Heart left ventricle (tissue), 16 donors: ENCODE data around the gene EOGT. TPM values are rescaled to one million over a fixed set of nuclear protein-coding genes. Genes with fewer than 3 reads are reported as not detected.

Source experiments
- ATAC-seq, 4 donors: fragments of 200-7000 bp; cut with Tn5 transposase; one replicate each; pipeline ENCODE4 v1.9.1; 2020 to 2022; ENCODE audit warnings: moderate library complexity in 4 of 4, mild to moderate bottlenecking in 3 of 4, moderate number of reproducible peaks in 1 of 4
- DNase-seq, 5 donors: peaks; one replicate each; pipeline ENCODE4 v3.0.0-alpha.2; 2020
- H3K27ac ChIP-seq, 12 donors: fragments of 200-600 bp; sonication (generic) in 4 of 12; one replicate each; pipeline versions ENCODE4 v1.5.0 to v1.8.0; 2016 to 2022; ENCODE audit warnings: mild to moderate bottlenecking in 2 of 12
- H3K27me3 ChIP-seq, 9 donors: fragments of 200-600 bp; sonication (generic) in 2 of 9; one replicate each; pipeline versions ENCODE4 v1.5.1 to v1.8.0; 2016 to 2022; ENCODE audit warnings: mild to moderate bottlenecking in 3 of 9
- H3K36me3 ChIP-seq, 9 donors: fragments of 200-600 bp; sonication (generic) in 2 of 9; one replicate each; pipeline versions ENCODE4 v1.5.0 to v1.8.0; 2018 to 2022; ENCODE audit warnings: mild to moderate bottlenecking in 2 of 9
- H3K4me1 ChIP-seq, 12 donors: fragments of 200-600 bp; sonication (generic) in 4 of 12; one replicate each; pipeline versions ENCODE4 v1.5.0 to v1.8.0; 2016 to 2022; ENCODE audit warnings: mild to moderate bottlenecking in 3 of 12
- H3K4me3 ChIP-seq, 12 donors: fragments of 200-600 bp; sonication (generic) in 4 of 12; one replicate each; pipeline versions ENCODE4 v1.5.0 to v1.8.0; 2017 to 2022; ENCODE audit warnings: mild to moderate bottlenecking in 9 of 12, moderate library complexity in 4 of 12
- H3K9me3 ChIP-seq, 12 donors: fragments of 200-600 bp; sonication (generic) in 4 of 12; one replicate each; pipeline versions ENCODE4 v1.5.0 to v1.8.0; 2016 to 2022; ENCODE audit warnings: mild to moderate bottlenecking in 1 of 12
- CTCF ChIP-seq, 12 donors: fragments of 200-600 bp; sonication (generic) in 4 of 12; IDR thresholded peaks; one replicate each; pipeline versions ENCODE4 v1.5.0 to v1.8.0; 2018 to 2022; ENCODE audit warnings: antibody characterized with exemption in 12 of 12, mild to moderate bottlenecking in 5 of 12
- POLR2A ChIP-seq, 2 donors: fragments of 450-650 bp; IDR thresholded peaks; one replicate each; pipeline ENCODE4 v1.6.1; 2017; ENCODE audit warnings: antibody characterized with exemption in 2 of 2, mild to moderate bottlenecking in 2 of 2, moderate library complexity in 2 of 2
- WGBS, 4 donors: extraction: QIAGEN DNeasy Blood & Tissue Kit in 2 of 4; methylation state at CpG; one replicate each; pipeline versions ENCODE4 v1.1.5 to v1.1.7; 2013 to 2018; 5-methylcytosine and 5-hydroxymethylcytosine counted together
- intact Hi-C, 10 donors: fragments of 100-400 bp; cut with DNase I; formaldehyde crosslinking; loops; one replicate each; pipeline versions ENCODE4 v1.11.1 to v1.14.2; 2022
- polyA plus RNA-seq, 2 donors: library from polyadenylated mRNA; stranded (reverse); fragments of 200-250 nt; gene quantifications; one replicate each; pipeline ENCODE4 v1.2.3, GENCODE V29; 2013
- total RNA-seq, 9 donors: library from RNA; depleted of rRNA in 2 of 9; stranded (reverse); fragments of >200 nt in 2 of 9; fragmentation: NEBNext Ultra II Directional in 3 of 9; extraction: Animal tissue kit (Norgen Biotek cat#: 25700) in 3 of 9; gene quantifications; one replicate each; pipeline versions ENCODE4 v1.1.0 to v1.2.4, GENCODE V29; 2016 to 2023
- donor health status: ischemic (EF 13 %, LVEDD 7.1; RV severe dilation, severe dysfunction).
- donor health status: healthy with polysubstance abuse.
- donor health status: DM: no; HTN: yes; CAD: no.
- donor health status: DM: no; HTN: no; CAD: no.
- donor health status: ischemic (EF 25% LVEDD 6.9; RV normal size, moderate dysfunction).
- donor health status: ischemic (EF 25% LVEDD 5.7; RV mildly dilated, moderate dysfunction).
- donor health status: healthy.
- donor health status: DM: yes; HTN: yes; CAD: no.
- donor health status: ischemic (EF 35%, LVEDD 5.7; RV mildly dilated, moderate dysfunction).
- donor health status: nonischemic (EF 11% LVEDD 7.7; RV severe dilation, severe dysfunction).
- donor health status: DM: yes; HTN: yes; CAD: no.
- donor health status: PGD.
- donor health status: ischemic (EF 29% LVEDD 5.4; RV normal size, mild dysfunction).
- donor health status: nonischemic (EF 23%, LVEDD 6.1; RV moderate dilation, normal function).

The EOGT gene
- total and polyA plus RNA-seq, 11 donors, result 13.4 to 53.1 (median 33.9) TPM

GRCh38 chr3:68943753-68944500 lies 69.6 kb downstream of the EOGT start:
- intact Hi-C loops, result no loop called here
- no peaks in the 10 kb centered on the region for H3K36me3 ChIP-seq
- H3K27ac ChIP-seq, result no peak overlapping the region
- 80 to 92% (median 89%) methylated on average over 1 of the region's 1 CpG for WGBS, 4 donors
- H3K4me3 ChIP-seq, result no peak overlapping the region
- ATAC-seq (no peak), DNase-seq (no peak)
- TF ChIP-seq CTCF (IDR thresholded peaks at IDR 0.05) (no peak), POLR2A (IDR thresholded peaks at IDR 0.05) (no peak)
- H3K27me3 ChIP-seq, result peaks cover 0 to 41% (median 13%) of the 10 kb centered on the region in 9 donors
- no peaks in the 10 kb centered on the region for H3K9me3 ChIP-seq
- H3K4me1 ChIP-seq, result no peaks in the 10 kb centered on the region

GRCh38 chr3:68941055-68941454 lies 72.4 kb downstream of the EOGT start:
- H3K27ac ChIP-seq, result no peak overlapping the region
- no peaks in the 10 kb centered on the region for H3K36me3 ChIP-seq
- H3K4me3 ChIP-seq, result no peak overlapping the region
- H3K9me3 ChIP-seq, result no peaks in the 10 kb centered on the region
- WGBS, 4 donors, result 75 to 82% (median 79%) methylated on average over 6 of the region's 6 CpGs
- DNase-seq (no peak), ATAC-seq (no peak)
- H3K27me3 ChIP-seq, result peaks cover 0 to 41% (median 13%) of the 10 kb centered on the region in 9 donors
- TF ChIP-seq POLR2A (IDR thresholded peaks at IDR 0.05) (no peak), CTCF (IDR thresholded peaks at IDR 0.05) (no peak)
- H3K4me1 ChIP-seq, result no peaks in the 10 kb centered on the region
- intact Hi-C loops, result no loop called here

- TF ChIP-seq CTCF (IDR thresholded peaks at IDR 0.05) (no peak), POLR2A (IDR thresholded peaks at IDR 0.05) (no peak)
- no peak overlapping the region for H3K27ac ChIP-seq
- no peaks in the 10 kb centered on the region for H3K9me3 ChIP-seq
- no peak for ATAC-seq
- intact Hi-C loops, result no loop called here
- peaks cover 0 to 9% (median 0%) of the 10 kb centered on the region in 12 donors for H3K4me1 ChIP-seq
- 74 to 79% (median 77%) methylated on average over 6 of the region's 6 CpGs for WGBS, 4 donors
- H3K4me3 ChIP-seq, result no peak overlapping the region
- peaks cover 9 to 62% (median 32%) of the 10 kb centered on the region in 9 donors for H3K27me3 ChIP-seq
- H3K36me3 ChIP-seq, result no peaks in the 10 kb centered on the region
- no peak for DNase-seq
Measured at GRCh38 chr3:68936856-68937255, 76.6 kb downstream of the EOGT start.

- H3K27ac ChIP-seq, result no peak overlapping the region
- peaks cover 9 to 64% (median 32%) of the 10 kb centered on the region in 9 donors for H3K27me3 ChIP-seq
- no peak for ATAC-seq
- no peak for DNase-seq
- H3K4me3 ChIP-seq, result no peak overlapping the region
- WGBS, 4 donors, result 65 to 75% (median 72%) methylated on average over 6 of the region's 6 CpGs
- TF ChIP-seq CTCF (IDR thresholded peaks at IDR 0.05) (no peak), POLR2A (IDR thresholded peaks at IDR 0.05) (no peak)
- H3K9me3 ChIP-seq, result no peaks in the 10 kb centered on the region
- intact Hi-C loops, result no loop called here
- no peaks in the 10 kb centered on the region for H3K36me3 ChIP-seq
- peaks cover 0 to 15% (median 0%) of the 10 kb centered on the region in 12 donors for H3K4me1 ChIP-seq
Measured at GRCh38 chr3:68935778-68936177, 77.7 kb downstream of the EOGT start.
